Activated CD8-positive, alpha-beta memory T cell treated with anti-CD3 and anti-CD28 coated beads, Interleukin-2, amount 10 ng/mL, durations not matched to agents 7 days and 5 days (primary cell): ENCODE results near the gene LCK. TPM values are rescaled to one million over a fixed set of nuclear protein-coding genes. Genes with fewer than 3 reads are reported as not detected.
"Not testable (repeated sequence)": the region's sequence is repeated elsewhere in the genome, so short reads cannot be mapped to it uniquely, and the experiment has no call there.

Source experiments
- ATAC-seq: fragments of 150-1000 bp; cut with Tn5 transposase; one replicate; pipeline ENCODE4 v1.10.0; 2021; ENCODE audit warnings: moderate library complexity
- CTCF ChIA-PET: fragments of 350-600 bp; sonication (Branson Sonifier 250); formaldehyde crosslinking; loops from one replicate; lab custom pipeline; 2021; ENCODE audit warnings: antibody characterized with exemption; lab: Charles Lee
- DNase-seq: peaks from one replicate; pipeline ENCODE4 v3.0.0-alpha.2; 2020
- H3K27ac Mint-ChIP-seq: one replicate; pipeline ENCODE4 v1.8.0; 2021; ENCODE audit warnings: mild to moderate bottlenecking, mixed read lengths
- H3K27me3 Mint-ChIP-seq: one replicate; pipeline ENCODE4 v1.8.0; 2021; ENCODE audit warnings: mixed read lengths
- H3K36me3 Mint-ChIP-seq: one replicate; pipeline ENCODE4 v1.8.0; 2021; ENCODE audit warnings: mild to moderate bottlenecking, mixed read lengths
- H3K4me1 Mint-ChIP-seq: one replicate; pipeline ENCODE4 v1.8.0; 2021; ENCODE audit warnings: mixed read lengths
- H3K4me3 Mint-ChIP-seq: one replicate; pipeline ENCODE4 v1.8.0; 2021; ENCODE audit warnings: mild to moderate bottlenecking, moderate library complexity, mixed read lengths
- H3K9me3 Mint-ChIP-seq: one replicate; pipeline ENCODE4 v1.8.0; 2022; ENCODE audit warnings: low read depth, mixed read lengths
- total RNA-seq, 2 experiments: library from RNA; stranded (reverse); gene quantifications; one replicate each; pipeline ENCODE4 v1.2.3, GENCODE V29; 2021

LCK gene
- total RNA-seq, 2 experiments from 2014 or later = 441 to 481 TPM

DNA sequence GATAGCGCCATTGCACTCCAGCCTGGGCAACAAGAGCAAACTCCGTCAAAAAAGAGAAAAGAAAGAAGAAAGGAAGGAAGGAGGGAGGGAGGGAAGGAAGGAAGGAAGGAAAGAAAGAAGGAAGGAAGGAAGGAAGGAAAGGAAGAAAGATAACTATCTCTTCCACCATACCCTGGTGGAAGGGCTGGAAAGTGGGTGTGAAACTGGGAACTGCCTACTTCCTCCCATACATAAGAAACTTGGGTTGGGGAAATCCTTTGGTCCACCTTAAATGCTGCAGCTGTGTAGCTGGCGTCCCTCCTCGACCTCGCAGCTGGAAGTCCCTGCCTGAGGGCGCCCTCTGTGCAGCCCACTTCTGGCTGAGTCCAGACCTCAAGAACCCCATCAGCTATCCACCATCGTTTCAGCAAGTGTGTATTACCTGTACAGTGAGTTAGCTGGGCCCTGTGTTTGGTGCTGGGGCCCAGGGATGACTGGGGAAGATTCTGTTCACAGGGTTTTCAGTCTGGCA lies 8.7 kb upstream of the LCK start:
- H3K4me1 Mint-ChIP-seq = peaks cover 34% of the 10 kb centered on the region
- H3K36me3 Mint-ChIP-seq = no peaks in the 10 kb centered on the region
- H3K9me3 Mint-ChIP-seq = no peaks in the 10 kb centered on the region
- CTCF ChIA-PET = interaction anchor here (1.0 to 1.6 kb wide), 4 partner anchors 13 to 42 kb away, joined by 3 to 5 read pairs (median 4); partner anchors contain the start of gene CCDC28B
- H3K27ac Mint-ChIP-seq = no peak overlapping the region
- no peak overlapping the region for H3K4me3 Mint-ChIP-seq
- DNase-seq (no peak), ATAC-seq (no peak)
- no peaks in the 10 kb centered on the region for H3K27me3 Mint-ChIP-seq

GRCh38 chr1:32246888-32247273 lies 4.2 kb upstream of the LCK start, which contains the start of gene FAM167B:
Gene FAM167B, plus strand, starts transcription at chr1:32247222. Its CDS starts 200 bp downstream, at chr1:32247422.
- Mint-ChIP-seq H3K4me3 (peak within 1 kb of the TSS; percentile 57), H3K27ac (peak within 1 kb of the TSS; percentile 94), H3K4me1 (peaks cover 53% of the 10 kb centered on the region), H3K9me3 (no peaks in the 10 kb centered on the region), H3K36me3 (peaks cover 7% of the 10 kb centered on the region), H3K27me3 (no peaks in the 10 kb centered on the region)
- DNase-seq (no peak), ATAC-seq (no peak)
- CTCF ChIA-PET = interaction anchor here (0.8 to 11.3 kb wide), 7 partner anchors 9 to 147 kb away, joined by 3 to 99 read pairs (median 27); partner anchors contain the start of gene BSDC1

DNA sequence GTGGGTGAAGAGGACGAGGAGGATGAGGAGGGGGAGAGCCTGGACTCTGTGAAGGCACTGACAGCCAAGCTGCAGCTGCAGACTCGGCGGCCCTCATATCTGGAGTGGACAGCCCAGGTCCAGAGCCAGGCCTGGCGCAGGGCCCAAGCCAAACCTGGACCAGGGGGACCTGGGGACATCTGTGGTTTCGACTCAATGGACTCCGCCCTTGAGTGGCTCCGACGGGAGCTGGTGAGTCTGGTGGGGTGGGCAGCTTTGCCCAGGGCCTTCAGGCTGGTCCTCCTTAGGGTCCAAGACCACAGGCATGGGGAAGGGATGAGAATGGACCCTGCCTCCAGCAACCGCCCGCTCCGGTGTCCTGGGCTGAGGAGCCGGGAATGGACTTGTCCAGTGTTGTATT lies 3.6 kb upstream of the LCK start:
- peaks cover 12% of the 10 kb centered on the region for H3K36me3 Mint-ChIP-seq
- DNase-seq = no peak
- CTCF ChIA-PET = interaction anchor here (0.8 to 11.3 kb wide), 19 partner anchors 9 to 147 kb away, joined by 3 to 99 read pairs (median 7); partner anchors contain the start of genes BSDC1, HDAC1, IQCC and TXLNA
- H3K27me3 Mint-ChIP-seq = no peaks in the 10 kb centered on the region
- no peak for ATAC-seq
- peak overlapping the region; percentile 94 for H3K27ac Mint-ChIP-seq
- H3K4me1 Mint-ChIP-seq = peaks cover 49% of the 10 kb centered on the region
- H3K4me3 Mint-ChIP-seq = no peak overlapping the region
- no peaks in the 10 kb centered on the region for H3K9me3 Mint-ChIP-seq

DNA sequence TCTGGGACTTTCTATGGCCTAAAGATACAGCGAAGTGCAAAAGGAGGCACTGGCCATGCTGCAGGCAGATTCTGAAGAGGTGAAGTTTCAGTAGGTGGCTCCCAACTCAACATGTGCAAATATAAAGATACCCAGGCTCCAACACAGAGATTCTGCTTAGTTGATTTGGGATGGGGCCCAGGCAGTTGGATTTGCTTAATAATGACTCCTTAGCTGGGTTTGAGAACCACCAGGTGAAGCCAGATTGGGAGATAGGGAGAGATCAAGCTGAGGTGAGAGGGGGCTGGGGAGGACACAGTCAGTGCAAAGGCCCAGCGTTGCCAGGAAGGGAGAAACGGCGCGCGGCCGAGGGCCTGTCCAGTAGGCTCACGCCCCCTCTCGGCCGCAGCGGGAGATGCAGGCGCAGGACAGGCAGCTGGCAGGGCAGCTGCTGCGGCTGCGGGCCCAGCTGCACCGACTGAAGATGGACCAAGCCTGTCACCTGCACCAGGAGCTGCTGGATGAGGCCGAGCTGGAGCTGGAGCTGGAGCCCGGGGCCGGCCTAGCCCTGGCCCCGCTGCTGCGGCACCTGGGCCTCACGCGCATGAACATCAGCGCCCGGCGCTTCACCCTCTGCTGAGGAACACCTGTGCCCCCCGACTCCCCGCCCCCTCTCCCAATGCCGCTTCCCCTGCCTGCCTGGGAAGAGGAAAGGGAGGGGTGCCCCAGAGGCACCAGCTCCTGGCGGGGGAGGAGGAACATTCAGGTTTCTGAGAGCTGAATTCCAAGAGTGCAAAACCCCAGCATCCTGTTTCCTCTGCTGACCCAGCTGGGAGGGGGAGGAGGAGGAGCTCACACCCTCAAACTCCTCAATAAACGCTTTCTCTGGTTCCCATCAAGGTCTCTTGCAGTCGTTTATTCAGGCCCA lies 2.8 kb upstream of the LCK start:
- DNase-seq (peak; percentile 90), ATAC-seq (peak; percentile 38)
- no peaks in the 10 kb centered on the region for H3K9me3 Mint-ChIP-seq
- H3K36me3 Mint-ChIP-seq = peaks cover 19% of the 10 kb centered on the region
- peaks cover 47% of the 10 kb centered on the region for H3K4me1 Mint-ChIP-seq
- peak overlapping the region; percentile 57 for H3K4me3 Mint-ChIP-seq
- CTCF ChIA-PET = interaction anchor here (0.6 to 11.3 kb wide), 35 partner anchors 10 to 191 kb away, joined by 3 to 99 read pairs (median 4); partner anchors contain the start of genes BSDC1, CCDC28B, HDAC1 and IQCC
- no peaks in the 10 kb centered on the region for H3K27me3 Mint-ChIP-seq
- H3K27ac Mint-ChIP-seq = peak overlapping the region; percentile 94

DNA sequence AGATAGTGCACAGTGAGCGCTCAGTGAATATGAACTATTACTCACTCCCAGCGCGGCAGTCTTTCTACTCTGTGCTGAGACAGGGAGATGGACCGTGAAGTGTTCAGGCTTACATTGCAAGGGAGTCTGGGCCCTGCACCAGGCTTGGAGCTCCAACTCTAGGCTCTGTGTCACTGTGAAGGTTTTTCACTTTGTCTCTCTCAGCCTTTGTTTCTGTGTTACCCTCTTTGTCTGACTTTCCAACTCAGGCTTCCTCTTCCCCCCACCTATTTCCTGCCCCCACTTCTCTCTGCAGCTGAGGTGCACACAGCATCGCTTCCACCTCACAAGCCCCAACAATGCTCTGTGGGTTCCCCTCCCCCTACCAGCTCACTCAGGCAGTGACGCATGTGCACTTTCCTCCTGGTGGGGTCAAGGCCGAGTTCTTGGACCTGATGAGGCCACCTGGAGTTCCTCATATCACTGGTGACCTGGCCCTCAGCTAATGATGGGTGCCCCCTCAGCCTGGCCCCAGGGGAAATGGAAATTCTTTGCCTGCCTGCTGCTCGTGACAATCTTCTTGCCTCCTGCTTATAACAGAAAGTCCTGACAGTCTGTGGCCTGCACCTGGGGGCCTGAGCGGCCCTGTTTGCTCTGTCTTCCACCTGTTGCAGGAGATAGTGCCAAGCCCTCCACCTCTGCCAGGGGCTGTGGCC lies 1.1 kb upstream of the LCK start:
- H3K9me3 Mint-ChIP-seq = no peaks in the 10 kb centered on the region
- H3K36me3 Mint-ChIP-seq = peaks cover 32% of the 10 kb centered on the region
- peak overlapping the region; percentile 94 for H3K27ac Mint-ChIP-seq
- H3K27me3 Mint-ChIP-seq = no peaks in the 10 kb centered on the region
- peak; percentile 94 for DNase-seq
- H3K4me3 Mint-ChIP-seq = peak overlapping the region; percentile 97
- peaks cover 54% of the 10 kb centered on the region for H3K4me1 Mint-ChIP-seq
- peak; percentile 67 for ATAC-seq
- CTCF ChIA-PET = interaction anchor here (0.9 to 11.3 kb wide), 15 partner anchors 10 to 246 kb away, joined by 3 to 99 read pairs (median 14); partner anchors contain the start of genes CCDC28B, HDAC1 and MARCKSL1

GRCh38 chr1:32255072-32256071 lies 4.3 kb downstream of the LCK start:
- peaks cover 60% of the 10 kb centered on the region for H3K36me3 Mint-ChIP-seq
- DNase-seq (peak; percentile 70), ATAC-seq (peak; percentile 20)
- peak overlapping the region; percentile 94 for H3K27ac Mint-ChIP-seq
- H3K4me3 Mint-ChIP-seq = peak overlapping the region; percentile 97
- H3K4me1 Mint-ChIP-seq = peaks cover 45% of the 10 kb centered on the region
- no peaks in the 10 kb centered on the region for H3K27me3 Mint-ChIP-seq
- CTCF ChIA-PET = interaction anchor here (0.9 to 11.3 kb wide), 7 partner anchors 8 to 40 kb away, joined by 3 to 99 read pairs (median 10); partner anchors contain the start of genes FAM167B, HDAC1 and LCK
- H3K9me3 Mint-ChIP-seq = no peaks in the 10 kb centered on the region

DNA sequence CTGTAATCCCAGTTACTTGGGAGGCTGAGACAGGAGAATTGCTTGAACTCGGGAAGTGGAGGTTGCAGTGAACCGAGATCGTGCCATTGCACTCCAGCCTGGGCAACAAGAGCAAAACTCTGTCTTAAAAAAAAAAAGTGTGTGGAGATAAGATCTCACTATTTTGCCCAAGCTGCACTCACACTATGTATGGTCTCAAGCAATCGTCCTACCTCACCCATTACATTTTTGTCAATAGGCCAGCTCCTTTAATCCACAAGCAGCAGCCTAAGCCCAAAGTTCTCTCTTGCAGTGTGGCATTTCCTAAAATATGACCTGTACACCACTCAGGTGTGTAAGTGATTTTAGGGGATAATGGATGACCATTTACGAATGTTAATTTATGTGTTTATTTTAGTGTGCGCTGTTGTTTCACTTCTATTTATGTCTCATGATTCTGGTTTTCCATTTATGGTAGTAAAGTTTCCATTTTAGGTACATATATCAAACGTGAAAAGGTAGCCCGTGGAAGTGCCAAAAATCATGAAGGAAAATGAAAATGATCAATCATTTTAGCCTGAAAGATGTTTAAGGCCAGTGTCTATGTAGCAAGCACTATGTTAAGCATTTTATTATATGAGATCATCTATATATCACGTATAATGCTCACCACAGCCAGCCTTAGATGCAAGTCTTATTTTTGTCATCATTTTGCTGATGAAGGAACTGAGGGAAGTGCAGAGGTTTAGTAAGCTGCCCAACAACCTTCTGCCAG lies 5.6 kb downstream of the LCK start:
- Mint-ChIP-seq H3K36me3 (peaks cover 60% of the 10 kb centered on the region), H3K4me1 (peaks cover 43% of the 10 kb centered on the region), H3K9me3 (no peaks in the 10 kb centered on the region), H3K27me3 (no peaks in the 10 kb centered on the region), H3K4me3 (peak overlapping the region; percentile 75), H3K27ac (peak overlapping the region; percentile 93)
- CTCF ChIA-PET = interaction anchor here (1.0 to 11.3 kb wide), 5 partner anchors 8 to 41 kb away, joined by 3 to 99 read pairs (median 15); partner anchors contain the start of genes FAM167B and LCK
- DNase-seq (no peak), ATAC-seq (peak; percentile 28)

- ATAC-seq (no peak), DNase-seq (no peak)
- CTCF ChIA-PET = interaction anchor here (1.0 to 11.3 kb wide), 3 partner anchors 8 to 34 kb away, joined by 3 to 94 read pairs (median 15); partner anchors contain the start of genes FAM167B and LCK
- Mint-ChIP-seq H3K9me3 (no peaks in the 10 kb centered on the region), H3K27me3 (no peaks in the 10 kb centered on the region), H3K4me1 (peaks cover 44% of the 10 kb centered on the region), H3K4me3 (peak overlapping the region; percentile 75), H3K36me3 (peaks cover 55% of the 10 kb centered on the region), H3K27ac (peak overlapping the region; percentile 93)
These were observed 6.1 kb downstream of the LCK start for GRCh38 chr1:32257227-32257508.

DNA sequence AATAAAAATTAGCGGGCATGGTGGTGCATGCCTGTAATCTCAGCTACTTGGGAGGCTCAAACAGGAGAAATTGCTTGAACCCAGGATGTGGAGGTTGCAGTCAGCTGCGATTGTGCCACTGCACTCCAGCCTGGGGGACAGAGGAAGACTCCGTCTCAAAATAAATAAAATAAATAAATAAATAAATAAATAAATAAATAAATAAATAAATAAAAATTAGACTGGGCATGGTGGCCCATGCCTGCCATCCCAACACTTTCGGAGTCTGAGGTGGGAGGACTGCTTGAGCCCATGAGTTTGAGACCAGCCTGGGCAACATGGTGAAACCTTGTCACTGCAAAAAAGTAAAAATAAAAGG lies 12.2 kb downstream of the LCK start:
- DNase-seq, H3K9me3 Mint-ChIP-seq, ATAC-seq, H3K4me3 Mint-ChIP-seq, H3K27me3 Mint-ChIP-seq: not testable (repeated sequence)
- Mint-ChIP-seq H3K36me3 (peaks cover 35% of the 10 kb centered on the region), H3K27ac (peak overlapping the region; percentile 85), H3K4me1 (peaks cover 55% of the 10 kb centered on the region)
- CTCF ChIA-PET = interaction anchor here (0.9 to 11.3 kb wide), 4 partner anchors 8 to 29 kb away, joined by 3 to 94 read pairs (median 6); partner anchors contain the start of genes FAM167B, HDAC1 and LCK

GRCh38 chr1:32263744-32264143 lies 12.7 kb downstream of the LCK start:
- Mint-ChIP-seq H3K4me3 (peak overlapping the region; percentile 22), H3K9me3 (no peaks in the 10 kb centered on the region), H3K27me3 (no peaks in the 10 kb centered on the region), H3K27ac (peak overlapping the region; percentile 85), H3K36me3 (peaks cover 33% of the 10 kb centered on the region), H3K4me1 (peaks cover 54% of the 10 kb centered on the region)
- ATAC-seq = peak; percentile 86
- peak; percentile 70 for DNase-seq
- CTCF ChIA-PET = interaction anchor here (1.5 to 11.3 kb wide), 4 partner anchors 8 to 28 kb away, joined by 5 to 94 read pairs (median 10); partner anchors contain the start of genes FAM167B, HDAC1 and LCK

DNA sequence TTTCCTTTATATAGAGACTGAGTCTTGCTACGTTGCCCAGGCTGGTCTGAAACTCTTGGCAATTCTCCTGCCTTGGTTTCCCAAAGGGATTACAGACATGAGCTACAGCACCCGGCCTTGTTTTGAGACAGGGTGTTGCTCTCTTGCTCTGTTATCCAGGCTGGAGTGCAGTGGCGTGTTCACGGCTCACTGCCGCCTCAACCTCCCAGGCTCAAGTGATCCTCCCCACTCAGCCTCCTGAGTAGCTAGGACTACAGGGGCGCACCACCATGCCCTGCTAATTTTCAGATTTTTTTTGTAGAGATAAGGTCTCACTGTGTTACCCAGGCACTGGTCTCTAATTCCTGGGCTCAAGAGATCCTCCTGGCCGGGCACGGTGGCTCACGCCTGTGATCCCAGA lies 14.8 kb downstream of the LCK start:
- CTCF ChIA-PET = interaction anchor here (1.4 to 11.3 kb wide), 5 partner anchors 9 to 25 kb away, joined by 3 to 94 read pairs (median 6); partner anchors contain the start of genes FAM167B, HDAC1 and LCK
- ATAC-seq = no peak
- no peak for DNase-seq
- Mint-ChIP-seq H3K4me1 (peaks cover 51% of the 10 kb centered on the region), H3K9me3 (no peaks in the 10 kb centered on the region), H3K36me3 (peaks cover 30% of the 10 kb centered on the region), H3K27me3 (no peaks in the 10 kb centered on the region), H3K4me3 (no peak overlapping the region), H3K27ac (peak overlapping the region; percentile 80)
